Activated B cell treated with CpG ODN at 0.5 μM for 24 hours (primary cell): ENCODE measurements around the gene GALK1. TPM values are rescaled to one million over a fixed set of nuclear protein-coding genes. Genes with fewer than 3 reads are reported as not detected.

Experiments used
- ATAC-seq: fragments of 200-7000 bp; cut with Tn5 transposase; one replicate; pipeline ENCODE4 v1.10.0; 2021; ENCODE audit warnings: low read depth, mild to moderate bottlenecking, moderate library complexity
- CTCF ChIA-PET: fragments of 350-600 bp; sonication (Branson Sonifier 250); formaldehyde crosslinking; loops from one replicate; lab custom pipeline; 2021; ENCODE audit warnings: antibody characterized with exemption; lab: Charles Lee
- POLR2A ChIA-PET: fragments of 350-600 bp; sonication (Branson Sonifier 250); formaldehyde crosslinking; loops from one replicate; lab custom pipeline; 2021; ENCODE audit warnings: antibody characterized with exemption; lab: Charles Lee
- DNase-seq: peaks from one replicate; pipeline ENCODE4 v3.0.0; 2022
- H3K27ac Mint-ChIP-seq: one replicate; pipeline ENCODE4 v1.8.0; 2020; ENCODE audit warnings: mixed read lengths
- H3K27me3 Mint-ChIP-seq: one replicate; pipeline ENCODE4 v1.8.0; 2021; ENCODE audit warnings: mixed read lengths
- H3K36me3 Mint-ChIP-seq: one replicate; pipeline ENCODE4 v1.8.0; 2021; ENCODE audit warnings: low read depth, mixed read lengths
- H3K4me1 Mint-ChIP-seq: one replicate; pipeline ENCODE4 v1.8.0; 2021; ENCODE audit warnings: mixed read lengths
- H3K4me3 Mint-ChIP-seq: one replicate; pipeline ENCODE4 v1.8.0; 2020; ENCODE audit warnings: mild to moderate bottlenecking, mixed read lengths
- H3K9me3 Mint-ChIP-seq: one replicate; pipeline ENCODE4 v1.8.0; 2020; ENCODE audit warnings: mixed read lengths
- CTCF ChIP-seq: fragments of 200-600 bp; IDR thresholded peaks from one replicate; pipeline ENCODE4 v1.8.0; 2022; ENCODE audit warnings: antibody characterized with exemption, mild to moderate bottlenecking
- intact Hi-C: fragments of 100-400 bp; cut with micrococcal nuclease; formaldehyde crosslinking; loops from one replicate; pipeline ENCODE4 v1.15.1; 2024
- total RNA-seq: library from RNA; stranded (reverse); gene quantifications from 2 replicates; pipeline ENCODE4 v1.2.3, GENCODE V29; 2022

The GALK1 gene
- total RNA-seq, 1 donor from 2014 or later = 14.9 TPM

- H3K4me3 Mint-ChIP-seq = peak overlapping the region; percentile 89
- peaks cover 2% of the 10 kb centered on the region for H3K9me3 Mint-ChIP-seq
- TF ChIP-seq CTCF = no peak
- peaks cover 45% of the 10 kb centered on the region for H3K36me3 Mint-ChIP-seq
- DNase-seq (no peak), ATAC-seq (no peak)
- H3K27me3 Mint-ChIP-seq = no peaks in the 10 kb centered on the region
- intact Hi-C loops = loop anchor here (5.0 kb wide), 1 partner anchor 950 kb away; the partner anchor contains the start of genes JMJD6 and METTL23
- H3K27ac Mint-ChIP-seq = peak overlapping the region; percentile 65
- ChIA-PET CTCF (interaction anchor here (0.9 to 2.4 kb wide), 5 partner anchors 12 to 49 kb away, joined by 3 to 15 read pairs (median 7); partner anchors contain the start of gene GALK1), POLR2A (interaction anchor here (0.7 to 7.8 kb wide), 18 partner anchors 9 to 743 kb away, joined by 3 to 91 read pairs (median 16); partner anchors contain the start of genes GALK1, RECQL5, SLC25A19 and TRIM47)
- peaks cover 40% of the 10 kb centered on the region for H3K4me1 Mint-ChIP-seq
Measured at GRCh38 chr17:75777296-75777922, 12.4 kb upstream of the GALK1 start.

DNA sequence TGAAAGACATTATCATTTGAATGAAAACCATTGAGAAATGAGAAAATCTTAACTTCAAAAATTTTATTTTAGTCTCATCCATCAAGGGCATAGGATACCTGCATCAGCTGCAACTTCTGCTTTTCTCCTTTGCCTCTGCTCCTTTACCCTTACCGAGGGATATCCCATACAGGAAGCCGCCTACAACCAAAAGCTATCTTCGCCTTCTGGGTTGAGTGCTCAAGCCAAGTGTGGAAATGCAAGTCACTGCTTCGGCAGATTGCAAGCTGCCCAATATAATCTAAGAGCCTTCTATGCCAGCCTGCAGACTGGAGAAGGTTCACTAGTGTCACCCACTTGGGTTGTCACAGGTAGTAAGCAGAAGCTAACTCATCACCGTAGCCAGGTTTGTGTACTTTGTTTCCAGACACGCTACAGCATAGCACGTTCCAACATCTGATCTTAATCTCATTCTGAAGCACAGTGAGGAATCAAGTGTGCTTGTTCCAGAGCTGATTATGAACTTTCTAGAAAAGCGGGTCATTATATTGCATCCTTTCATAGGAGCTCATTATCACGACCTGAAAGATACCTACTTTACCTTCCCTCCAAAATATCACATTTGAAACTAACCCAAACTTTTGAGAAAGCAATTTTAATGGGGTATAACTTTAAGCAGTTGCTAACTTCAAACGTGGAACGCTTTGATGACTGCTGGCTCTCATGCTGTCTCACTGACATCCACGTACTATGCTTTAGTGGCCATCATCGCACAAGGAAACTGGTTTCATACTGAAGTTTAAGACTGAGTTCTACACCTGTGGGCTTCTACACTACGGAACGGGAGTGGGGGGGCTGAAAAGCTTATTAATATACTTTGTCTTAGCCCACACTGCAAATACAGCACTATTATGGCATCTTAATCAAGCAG lies 11.6 kb upstream of the GALK1 start:
- intact Hi-C loops = loop anchor here (5.0 kb wide), 1 partner anchor 951 kb away; the partner anchor contains the start of genes JMJD6 and METTL23
- Mint-ChIP-seq H3K4me3 (peak overlapping the region; percentile 89), H3K27ac (peak overlapping the region; percentile 65), H3K4me1 (peaks cover 39% of the 10 kb centered on the region), H3K36me3 (peaks cover 45% of the 10 kb centered on the region), H3K9me3 (peaks cover 2% of the 10 kb centered on the region), H3K27me3 (no peaks in the 10 kb centered on the region)
- no peak for TF ChIP-seq CTCF
- DNase-seq (no peak), ATAC-seq (no peak)
- ChIA-PET POLR2A (interaction anchor here (0.6 to 7.8 kb wide), 23 partner anchors 8 to 488 kb away, joined by 3 to 90 read pairs (median 5); partner anchors contain the start of genes GALK1, LLGL2, RECQL5 and SLC25A19), CTCF (interaction anchor here (0.8 to 2.4 kb wide), 5 partner anchors 12 to 69 kb away, joined by 3 to 15 read pairs (median 7); partner anchors contain the start of gene GALK1)

DNA sequence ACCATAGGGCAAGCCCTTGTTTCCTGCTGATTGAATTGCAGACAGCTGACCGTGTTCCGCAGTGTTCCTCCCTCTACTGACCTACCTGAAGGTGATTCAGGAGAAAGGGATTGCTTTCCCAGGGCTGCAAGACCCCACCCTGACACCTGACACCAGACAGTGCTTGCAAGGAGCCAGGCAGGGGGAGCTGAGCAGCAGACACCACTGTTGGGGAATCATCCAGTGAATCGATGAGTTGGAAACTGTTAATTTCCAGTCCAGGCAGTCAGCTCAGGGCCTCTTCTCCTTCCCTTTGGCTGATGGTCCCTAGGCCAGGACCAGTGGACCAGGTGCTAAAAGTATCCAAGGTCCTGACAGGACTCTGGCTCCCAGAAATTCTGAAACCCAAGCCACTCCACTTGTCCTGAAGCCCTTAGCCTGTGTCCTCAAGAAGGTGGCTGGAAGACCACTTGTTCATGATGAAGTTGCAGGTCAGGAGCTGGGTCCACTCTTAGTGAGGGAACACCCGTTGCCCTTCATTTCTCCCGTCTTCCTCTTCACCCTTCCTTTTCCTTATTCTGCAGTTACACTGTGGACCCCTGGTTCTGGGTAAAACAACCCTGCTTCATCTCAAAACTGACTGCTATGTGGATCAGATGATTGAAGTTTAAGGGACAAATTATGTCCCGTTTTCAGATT lies 10.1 kb upstream of the GALK1 start:
- H3K4me1 Mint-ChIP-seq = peaks cover 38% of the 10 kb centered on the region
- intact Hi-C loops = loop anchor here (5.0 kb wide), 1 partner anchor 952 kb away; the partner anchor contains the start of genes JMJD6 and METTL23

DNA sequence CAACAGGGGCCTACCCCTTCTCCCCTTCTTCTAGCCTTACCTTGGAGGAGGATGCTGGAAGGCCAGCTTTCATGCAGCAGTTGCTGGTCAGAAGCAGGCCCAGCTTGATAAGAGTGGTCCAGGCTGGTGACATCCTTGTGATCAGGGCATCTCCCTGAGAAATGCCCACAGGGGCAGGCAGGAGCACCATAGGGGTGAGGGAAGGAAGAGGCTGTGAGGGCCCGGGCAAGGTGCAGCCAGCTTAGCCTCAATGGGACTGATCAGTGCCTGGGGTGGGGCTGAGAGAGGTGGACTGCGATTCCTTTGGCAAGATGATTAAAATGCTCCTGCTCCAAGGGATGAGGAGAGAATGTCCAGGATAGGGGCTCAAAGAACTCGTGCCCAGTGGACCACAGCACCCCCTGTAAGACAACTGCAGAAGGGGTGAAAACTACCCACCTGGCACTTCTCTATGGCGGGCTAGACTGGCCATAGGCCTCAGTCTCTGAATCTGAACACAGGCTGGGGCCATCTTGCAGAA lies 9.5 kb upstream of the GALK1 start:
- POLR2A ChIA-PET = interaction anchor here (1.1 to 7.8 kb wide), 7 partner anchors 12 to 102 kb away, joined by 3 to 90 read pairs (median 44); partner anchors contain the start of genes GALK1, TRIM47 and UNK
- ATAC-seq = no peak
- intact Hi-C loops = no loop called here
- CTCF ChIA-PET = no interaction called here
- Mint-ChIP-seq H3K27me3 (no peaks in the 10 kb centered on the region), H3K4me3 (peak overlapping the region; percentile 7), H3K36me3 (peaks cover 41% of the 10 kb centered on the region), H3K27ac (no peak overlapping the region), H3K9me3 (no peaks in the 10 kb centered on the region), H3K4me1 (peaks cover 32% of the 10 kb centered on the region)
- no peak for DNase-seq
- TF ChIP-seq CTCF = no peak

More for the DNA sequence above, 10.1 kb upstream of the GALK1 start:
- ATAC-seq (no peak), DNase-seq (no peak)
- CTCF ChIA-PET = interaction anchor here (0.6 kb wide), 1 partner anchor 13 kb away, joined by 3 read pairs; no protein-coding TSS in a partner anchor
- no peak for TF ChIP-seq CTCF
- no peaks in the 10 kb centered on the region for H3K27me3 Mint-ChIP-seq
- POLR2A ChIA-PET = interaction anchor here (0.5 to 7.8 kb wide), 14 partner anchors 11 to 312 kb away, joined by 3 to 90 read pairs (median 26); partner anchors contain the start of genes GALK1, LLGL2, TRIM47 and UNC13D
- peak overlapping the region; percentile 65 for H3K27ac Mint-ChIP-seq
- H3K4me3 Mint-ChIP-seq = no peak overlapping the region
- H3K36me3 Mint-ChIP-seq = peaks cover 45% of the 10 kb centered on the region
- H3K9me3 Mint-ChIP-seq = peaks cover 2% of the 10 kb centered on the region
